Keratinocyte (primary cell): ENCODE data around the gene RHOB. TPM values are rescaled to one million over a fixed set of nuclear protein-coding genes. Genes with fewer than 3 reads are reported as not detected.

Source experiments
- DNase-seq: peaks from one replicate; pipeline ENCODE4 v3.0.0-alpha.2; 2011; ENCODE audit warnings: low read depth, missing footprints, low spot score
- FAIRE-seq: peaks from 2 replicates; lab custom pipeline; 2011; peaks lifted over from hg19 to GRCh38; lab: Jason Lieb, UNC
- H2AFZ ChIP-seq: 2 replicates; pipeline ENCODE4 v1.6.0; 2012; ENCODE audit warnings: low read length, control low read depth, inconsistent platforms; ENCODE audit not compliant: control insufficient read depth
- H3K27ac ChIP-seq: 2 replicates; pipeline ENCODE4 v1.5.1; 2011; ENCODE audit warnings: low read length; ENCODE audit not compliant: control insufficient read depth, insufficient read depth
- H3K27me3 ChIP-seq: 3 replicates; pipeline ENCODE4 v1.6.0; 2011; ENCODE audit warnings: low read length; ENCODE audit not compliant: control insufficient read depth, insufficient read depth; ENCODE audit errors: extremely low read depth
- H3K36me3 ChIP-seq, 2 experiments: 2 replicates in 1 of 2; 3 replicates in 1 of 2; pipeline ENCODE4 v1.5.1; 2011; ENCODE audit warnings: low read length in 2 of 2, mild to moderate bottlenecking in 1 of 2; ENCODE audit not compliant: control insufficient read depth in 2 of 2, insufficient read depth in 2 of 2; ENCODE audit errors: extremely low read depth in 1 of 2
- H3K4me1 ChIP-seq: 3 replicates; pipeline ENCODE4 v1.5.1; 2011; ENCODE audit warnings: low read length; ENCODE audit not compliant: control insufficient read depth, insufficient read depth; ENCODE audit errors: extremely low read depth
- H3K4me2 ChIP-seq: 3 replicates; pipeline ENCODE4 v1.6.0; 2011; ENCODE audit warnings: low read depth, low read length; ENCODE audit not compliant: control insufficient read depth, insufficient read depth; ENCODE audit errors: extremely low read depth
- H3K4me3 ChIP-seq, 3 experiments: fragments of 200-600 bp in 1 of 3; sonication (generic) in 1 of 3; 2 replicates in 2 of 3; 3 replicates in 1 of 3; pipeline ENCODE4 v1.5.1; 2011 to 2016; ENCODE audit warnings: low read length in 3 of 3, mild to moderate bottlenecking in 3 of 3, control low read depth in 2 of 3, inconsistent platforms in 1 of 3, low read depth in 1 of 3, mixed read lengths in 1 of 3, mixed run types in 1 of 3, moderate library complexity in 1 of 3; ENCODE audit not compliant: control insufficient read depth in 2 of 3, insufficient read depth in 2 of 3; ENCODE audit errors: extremely low read depth in 1 of 3
- H3K79me2 ChIP-seq: 2 replicates; pipeline ENCODE4 v1.6.0; 2012; ENCODE audit warnings: low read length; ENCODE audit not compliant: control insufficient read depth, insufficient read depth
- H3K9ac ChIP-seq: 3 replicates; pipeline ENCODE4 v1.6.0; 2011; ENCODE audit warnings: low read length; ENCODE audit not compliant: control insufficient read depth, insufficient read depth; ENCODE audit errors: extremely low read depth
- H3K9me1 ChIP-seq: 3 replicates; pipeline ENCODE4 v1.6.0; 2011; ENCODE audit warnings: low read length; ENCODE audit not compliant: control insufficient read depth, insufficient read depth; ENCODE audit errors: extremely low read depth
- H3K9me3 ChIP-seq: 2 replicates; pipeline ENCODE4 v1.5.1; 2012; ENCODE audit warnings: low read depth, low read length; ENCODE audit not compliant: control insufficient read depth
- H4K20me1 ChIP-seq: 3 replicates; pipeline ENCODE4 v1.6.0; 2011; ENCODE audit warnings: low read length; ENCODE audit not compliant: control insufficient read depth, insufficient read depth; ENCODE audit errors: extremely low read depth
- CTCF ChIP-seq, 3 experiments: IDR thresholded peaks in 1 of 3; conservative IDR thresholded peaks in 1 of 3; optimal IDR thresholded peaks in 1 of 3; 2 replicates in 2 of 3; 3 replicates in 1 of 3; pipeline versions ENCODE3 to v1.5.1; 2011; ENCODE audit warnings: low read length in 3 of 3, mild to moderate bottlenecking in 3 of 3, moderate library complexity in 2 of 3, control low read depth in 1 of 3, inconsistent platforms in 1 of 3; ENCODE audit not compliant: insufficient read depth in 2 of 3; ENCODE audit errors: extremely low read depth in 1 of 3
- EZH2 ChIP-seq: IDR thresholded peaks from one replicate; pipeline ENCODE4 v1.6.1; 2012; ENCODE audit warnings: inconsistent platforms, mild to moderate bottlenecking, low read length, moderate library complexity
- dilution Hi-C: fragments of 300-500 bp; cut with MboI; formaldehyde crosslinking; loops from one replicate; pipeline ENCODE4 v1.7.0; 2020; ENCODE audit warnings: low sequenced_read_pairs; ENCODE audit not compliant: extremely low pct_ligation_motif_present
- polyA plus RNA-seq, 5 experiments: library from polyadenylated mRNA; depleted of rRNA in 3 of 5; stranded (reverse) in 3 of 5; stranded (forward) in 1 of 5; unstranded in 1 of 5; fragments of >200 nt; gene quantifications; 1 replicate in 1 of 5; 2 replicates in 3 of 5; 3 replicates in 1 of 5; pipeline versions ENCODE4 v1.2.1 to v1.2.3, GENCODE V29; 2011 to 2012; ENCODE audit warnings: missing spikeins in 2 of 5, low read depth in 1 of 5, low replicate concordance in 1 of 5

RHOB gene
- polyA plus RNA-seq, 1 donor (not counting 4 experiments of a cell fraction or from before 2014, with no cell fraction given) = 23.6 TPM

- Histone ChIP-seq H4K20me1 (no peaks in the 10 kb centered on the region), H3K4me1 (peaks cover 4% of the 10 kb centered on the region), H3K36me3 (no peaks in the 10 kb centered on the region), H3K27me3 (no peaks in the 10 kb centered on the region), H3K4me3 (no peak overlapping the region), H3K79me2 (no peaks in the 10 kb centered on the region), H3K4me2 (no peak overlapping the region), H2AFZ (no peak overlapping the region), H3K9me1 (no peaks in the 10 kb centered on the region), H3K27ac (no peak overlapping the region), H3K9ac (no peak overlapping the region), H3K9me3 (no peaks in the 10 kb centered on the region)
- no peak for FAIRE-seq
- TF ChIP-seq CTCF (optimal IDR thresholded peaks at IDR 0.05 in 1 of 3, IDR thresholded peaks at IDR 0.05 in 1 of 3, conservative IDR thresholded peaks at IDR 0.05 in 1 of 3; ENCODE audit: extremely low read depth in 1 of 3, insufficient read depth in 2 of 3, low read length in 3 of 3) (no peak), EZH2 (no peak)
- dilution Hi-C loops = no loop called here
- no peak for DNase-seq
Measured at GRCh38 chr2:20471902-20472559, 25.2 kb downstream of the RHOB start.

- TF ChIP-seq EZH2 = no peak
- no peak for TF ChIP-seq CTCF (optimal IDR thresholded peaks at IDR 0.05 in 1 of 3, IDR thresholded peaks at IDR 0.05 in 1 of 3, conservative IDR thresholded peaks at IDR 0.05 in 1 of 3; ENCODE audit: extremely low read depth in 1 of 3, insufficient read depth in 2 of 3, low read length in 3 of 3)
Measured at GRCh38 chr2:20472569-20472968, 25.7 kb downstream of the RHOB start.

More at GRCh38 chr2:20472569-20472968, 25.7 kb downstream of the RHOB start:
- dilution Hi-C loops = no loop called here
- H3K79me2 ChIP-seq = no peaks in the 10 kb centered on the region
- H3K27ac ChIP-seq = no peak overlapping the region
- H3K4me1 ChIP-seq = peaks cover 4% of the 10 kb centered on the region
- FAIRE-seq (no peak), DNase-seq (no peak)
- H3K9ac ChIP-seq = no peak overlapping the region
- no peaks in the 10 kb centered on the region for H4K20me1 ChIP-seq
- no peaks in the 10 kb centered on the region for H3K9me1 ChIP-seq
- no peaks in the 10 kb centered on the region for H3K27me3 ChIP-seq
- H2AFZ ChIP-seq = no peak overlapping the region
- no peaks in the 10 kb centered on the region for H3K36me3 ChIP-seq
- H3K4me2 ChIP-seq = no peak overlapping the region
- H3K9me3 ChIP-seq = no peaks in the 10 kb centered on the region
- no peak overlapping the region for H3K4me3 ChIP-seq
